ENCODE measurements around the gene SAPCD2. TPM values are rescaled to one million over a fixed set of nuclear protein-coding genes. Genes with fewer than 3 reads are reported as not detected.
A peak's percentile ranks its signal among the peaks of the same experiment; 100 is the strongest.

Gene SAPCD2
- total RNA-seq, 2 donors from 2014 or later: 0.39 to 0.44 TPM

- intact Hi-C loops (cut with DNase I): no loop called here
- ATAC-seq: peak; percentile 38 to 40
- peak; percentile 68 for DNase-seq
Measured at GRCh38 chr9:137085920-137086530, 15.7 kb upstream of the SAPCD2 start.

GRCh38 chr9:137084526-137084925 is 14.2 kb upstream of the SAPCD2 start:
- ATAC-seq (no peak), DNase-seq (no peak)
- intact Hi-C loops (cut with DNase I): no loop called here

- DNase-seq: peak; percentile 80
- intact Hi-C loops (cut with DNase I): no loop called here
- peak in 1 of 2 donors; percentile 4 for ATAC-seq
Measured at GRCh38 chr9:137083394-137084004, 13.1 kb upstream of the SAPCD2 start.

GRCh38 chr9:137082925-137083290 is 12.6 kb upstream of the SAPCD2 start:
- intact Hi-C loops (cut with DNase I): no loop called here
- no peak for DNase-seq
- ATAC-seq: no peak

GRCh38 chr9:137082222-137082924 is 12.0 kb upstream of the SAPCD2 start:
- intact Hi-C loops (cut with DNase I): no loop called here
- no peak for ATAC-seq
- DNase-seq: no peak

GRCh38 chr9:137080260-137081122 is 10.1 kb upstream of the SAPCD2 start:
- ATAC-seq (no peak), DNase-seq (no peak)
- intact Hi-C loops (cut with DNase I): no loop called here

- intact Hi-C loops (cut with DNase I): no loop called here
- no peak for ATAC-seq
- DNase-seq: no peak
Measured at GRCh38 chr9:137079401-137079787, 9.0 kb upstream of the SAPCD2 start.

- no peak for DNase-seq
- intact Hi-C loops (cut with DNase I): no loop called here
- no peak for ATAC-seq
Measured at GRCh38 chr9:137078701-137079400, 8.5 kb upstream of the SAPCD2 start.

- peak; percentile 5 to 12 for ATAC-seq
- no peak for DNase-seq
- intact Hi-C loops (cut with DNase I): no loop called here
Measured at GRCh38 chr9:137077758-137078693, 7.7 kb upstream of the SAPCD2 start.

GRCh38 chr9:137077010-137077747 is 6.8 kb upstream of the SAPCD2 start, which contains the start of gene UAP1L1:
TSS of gene UAP1L1 (plus strand) at chr9:137077517. CDS start at chr9:137077533, 16 bp downstream.
- intact Hi-C loops (cut with DNase I): no loop called here
- DNase-seq (peak; percentile 83), ATAC-seq (peak; percentile 79 to 82)

GRCh38 chr9:137076636-137077009 is 6.3 kb upstream of the SAPCD2 start:
- intact Hi-C loops (cut with DNase I): no loop called here
- peak in 1 of 2 donors; percentile 4 for ATAC-seq
- no peak for DNase-seq

GRCh38 chr9:137075275-137075775 is 5.0 kb upstream of the SAPCD2 start:
- intact Hi-C loops (cut with DNase I): no loop called here
- DNase-seq (no peak), ATAC-seq (no peak)

- DNase-seq (peak; percentile 20), ATAC-seq (no peak)
- intact Hi-C loops (cut with DNase I): no loop called here
Measured at GRCh38 chr9:137074657-137075274, 4.4 kb upstream of the SAPCD2 start.

GRCh38 chr9:137073992-137074399 is 3.6 kb upstream of the SAPCD2 start:
- no peak for DNase-seq
- no peak for ATAC-seq
- intact Hi-C loops (cut with DNase I): no loop called here

GRCh38 chr9:137071282-137071681 is 925 bp upstream of the SAPCD2 start:
- DNase-seq (no peak), ATAC-seq (no peak)
- intact Hi-C loops (cut with DNase I): no loop called here

- intact Hi-C loops (cut with DNase I): no loop called here
- ATAC-seq (peak; percentile 23 to 31), DNase-seq (no peak)
Measured at GRCh38 chr9:137070906-137071275, 534 bp upstream of the SAPCD2 start.

Measured in left cardiac atrium (tissue), 4 donors.